Lung (tissue), 12 donors: ENCODE results near the gene KRT17. TPM values are rescaled to one million over a fixed set of nuclear protein-coding genes. Genes with fewer than 3 reads are reported as not detected.
"Not testable (repeated sequence)": the region's sequence is repeated elsewhere in the genome, so short reads cannot be mapped to it uniquely, and the experiment has no call there.

Experiments used
- ATAC-seq: fragments of 200-7000 bp; cut with Tn5 transposase; one replicate; pipeline ENCODE4 v1.9.1; 2020; ENCODE audit warnings: moderate number of reproducible peaks; ENCODE audit not compliant: insufficient read depth, low FRiP score
- DNase-seq, 3 donors: peaks; one replicate each; pipeline ENCODE4 v3.0.0-alpha.2; 2013 to 2017
- H3K27ac ChIP-seq, 2 donors: one replicate each; pipeline ENCODE4 v1.5.1; 2013; ENCODE audit warnings: mild to moderate bottlenecking in 2 of 2, moderate library complexity in 2 of 2, control low read depth in 1 of 2, inconsistent platforms in 1 of 2, low read depth in 1 of 2, low read length in 1 of 2
- H3K27me3 ChIP-seq, 3 donors: one replicate each; pipeline ENCODE4 v1.5.1; 2013; ENCODE audit warnings: low read length in 2 of 3; ENCODE audit not compliant: control insufficient read depth in 3 of 3, insufficient read depth in 3 of 3
- H3K36me3 ChIP-seq, 4 donors: one replicate each; pipeline ENCODE4 v1.5.1; 2013; ENCODE audit warnings: low read length in 4 of 4, mild to moderate bottlenecking in 1 of 4, moderate library complexity in 1 of 4; ENCODE audit not compliant: control insufficient read depth in 4 of 4, insufficient read depth in 4 of 4
- H3K4me1 ChIP-seq, 5 donors: one replicate each; pipeline ENCODE4 v1.5.1; 2013; ENCODE audit warnings: low read length in 5 of 5, mild to moderate bottlenecking in 2 of 5, moderate library complexity in 1 of 5; ENCODE audit not compliant: control insufficient read depth in 5 of 5, insufficient read depth in 5 of 5
- H3K4me3 ChIP-seq: one replicate; pipeline ENCODE4 v1.5.1; 2013; ENCODE audit warnings: mild to moderate bottlenecking, control low read depth, moderate library complexity
- H3K9ac ChIP-seq, 2 donors: one replicate each; pipeline ENCODE4 v1.5.1; 2013; ENCODE audit warnings: low read length in 2 of 2, control low read depth in 1 of 2; ENCODE audit not compliant: insufficient read depth in 1 of 2
- H3K9me3 ChIP-seq, 4 donors: one replicate each; pipeline ENCODE4 v1.5.1; 2013; ENCODE audit warnings: low read length in 3 of 4, mild to moderate bottlenecking in 1 of 4, moderate library complexity in 1 of 4; ENCODE audit not compliant: control insufficient read depth in 4 of 4, insufficient read depth in 3 of 4
- CTCF ChIP-seq: IDR thresholded peaks from 2 replicates; pipeline ENCODE4 v1.5.1; 2012; ENCODE audit warnings: mild to moderate bottlenecking; ENCODE audit errors: control extremely low read depth, extremely low read depth
- WGBS, 2 donors: extraction: QIAGEN DNeasy Blood & Tissue Kit; methylation state at CpG; one replicate each; pipeline ENCODE4 v1.1.7; 2013; 5-methylcytosine and 5-hydroxymethylcytosine counted together
- polyA plus RNA-seq, 2 donors: library from polyadenylated mRNA; stranded (reverse); fragments of 200-250 nt; gene quantifications; one replicate each; pipeline ENCODE4 v1.2.1, GENCODE V29; 2013
- total RNA-seq, 2 donors: library from RNA; depleted of rRNA in 1 of 2; stranded (reverse); fragments of >200 nt in 1 of 2; gene quantifications; one replicate each; pipeline ENCODE4 v1.2.1, GENCODE V29; 2014 to 2021
- donor health status: control.
- donor health status: control.
- donor health status: Bipolar disorder and iron deficiency.
- donor health status: healthy.
- donor health status: DM: yes; HTN: yes; CAD: no.

KRT17 gene
- total and polyA plus RNA-seq, 4 donors, result 27.3 to 47.2 (median 42.6) TPM

GRCh38 chr17:41585301-41586056 lies 38.9 kb downstream of the KRT17 start:
- no peak for ATAC-seq
- Histone ChIP-seq H3K27me3 (no peaks in the 10 kb centered on the region), H3K4me1 (peaks cover 0 to 1% (median 0%) of the 10 kb centered on the region in 5 donors), H3K27ac (no peak overlapping the region), H3K9ac (no peak overlapping the region), H3K4me3 (no peak overlapping the region), H3K36me3 (no peaks in the 10 kb centered on the region), H3K9me3 (no peaks in the 10 kb centered on the region)
- DNase-seq, result no peak
- 81 to 83% methylated on average over 5 of the region's 5 CpGs for WGBS, 2 donors
- no peak for TF ChIP-seq CTCF

- not testable (repeated sequence) for H3K9ac ChIP-seq, H3K4me3 ChIP-seq
- 78 to 82% methylated on average over 8 of the region's 8 CpGs for WGBS, 2 donors
These were observed 39.9 kb downstream of the KRT17 start for GRCh38 chr17:41584331-41584927.

GRCh38 chr17:41583137-41584127 lies 40.9 kb downstream of the KRT17 start:
- ATAC-seq, result no peak
- Histone ChIP-seq H3K36me3 (no peaks in the 10 kb centered on the region), H3K4me3 (no peak overlapping the region), H3K27me3 (no peaks in the 10 kb centered on the region), H3K9me3 (peaks cover 0 to 2% (median 0%) of the 10 kb centered on the region in 4 donors), H3K27ac (no peak overlapping the region), H3K4me1 (peaks cover 0 to 1% (median 0%) of the 10 kb centered on the region in 5 donors), H3K9ac (no peak overlapping the region)
- 85 to 88% methylated on average over 33 of the region's 33 CpGs for WGBS, 2 donors
- peak in 1 of 3 donors; percentile 14 for DNase-seq
- no peak for TF ChIP-seq CTCF

More at GRCh38 chr17:41584331-41584927, 39.9 kb downstream of the KRT17 start:
- not testable (repeated sequence) for H3K9me3 ChIP-seq, H3K4me1 ChIP-seq, ATAC-seq, H3K27ac ChIP-seq, H3K27me3 ChIP-seq, H3K36me3 ChIP-seq
- peak in 1 of 3 donors; percentile 31 for DNase-seq

- not testable (repeated sequence) for H3K36me3 ChIP-seq, H3K27ac ChIP-seq, H3K27me3 ChIP-seq, H3K4me1 ChIP-seq, H3K4me3 ChIP-seq, H3K9ac ChIP-seq, DNase-seq, H3K9me3 ChIP-seq, ATAC-seq
- WGBS, 2 donors, result 83 to 89% methylated on average over 13 of the region's 13 CpGs
These were observed 42.1 kb downstream of the KRT17 start for GRCh38 chr17:41582061-41582968.
